GM19099 (cell line): ENCODE measurements around the gene PNPLA6.

Experiments
- POLR2A ChIP-seq: IDR thresholded peaks from 3 replicates; pipeline ENCODE4 v1.6.1; 2011; ENCODE audit warnings: low read depth; ENCODE audit not compliant: insufficient read length; ENCODE audit errors: extremely low read depth

The PNPLA6 gene

GRCh38 chr19:7535047-7535997 is at the start of gene PNPLA6:
PNPLA6 (plus strand) TSS chr19:7535717; CDS start chr19:7535789, 72 bp downstream.
- TF ChIP-seq POLR2A = no peak

GRCh38 chr19:7486923-7487322 is 48.6 kb upstream of the PNPLA6 start:
- no peak for TF ChIP-seq POLR2A

- TF ChIP-seq POLR2A = peak; percentile 65
Measured at GRCh38 chr19:7488736-7489353, 46.7 kb upstream of the PNPLA6 start, which contains the start of gene PEX11G. PEX11G (minus strand) TSS chr19:7489035; CDS start chr19:7489010, 25 bp downstream.

- no peak for TF ChIP-seq POLR2A
Measured at GRCh38 chr19:7489609-7490044, 45.9 kb upstream of the PNPLA6 start.

- TF ChIP-seq POLR2A = no peak
Measured at GRCh38 chr19:7492142-7492541, 43.4 kb upstream of the PNPLA6 start.

- TF ChIP-seq POLR2A = no peak
Measured at GRCh38 chr19:7492558-7492957, 43.0 kb upstream of the PNPLA6 start.

- TF ChIP-seq POLR2A = no peak
Measured at GRCh38 chr19:7494416-7495098, 41.0 kb upstream of the PNPLA6 start.

- no peak for TF ChIP-seq POLR2A
Measured at GRCh38 chr19:7497292-7497691, 38.2 kb upstream of the PNPLA6 start.

GRCh38 chr19:7500811-7501450 is 34.6 kb upstream of the PNPLA6 start:
- TF ChIP-seq POLR2A = no peak

GRCh38 chr19:7502552-7502951 is 33.0 kb upstream of the PNPLA6 start:
- TF ChIP-seq POLR2A = no peak

- no peak for TF ChIP-seq POLR2A
Measured at GRCh38 chr19:7504684-7505083, 30.8 kb upstream of the PNPLA6 start.

- TF ChIP-seq POLR2A = no peak
Measured at GRCh38 chr19:7505288-7505681, 30.2 kb upstream of the PNPLA6 start.

- TF ChIP-seq POLR2A = no peak
Measured at GRCh38 chr19:7505682-7506384, 29.7 kb upstream of the PNPLA6 start.
